Measurements from ENCODE around the gene RPP25L.

Gene RPP25L

GRCh38 chr9:34560599-34561214 is 51.2 kb downstream of the RPP25L start:
- H3K9me3 ChIP-seq (ENCODE audit: control insufficient read depth in 2 of 2, low read length in 2 of 2) = no peaks in the 10 kb centered on the region
- peak overlapping the region; percentile 63 to 78 for H3K27ac ChIP-seq (ENCODE audit: low read depth in 2 of 2, low read length in 2 of 2)
- H3K4me1 ChIP-seq (ENCODE audit: control insufficient read depth in 2 of 2, insufficient read depth in 2 of 2, low read length in 2 of 2) = peaks cover 6 to 11% of the 10 kb centered on the region in 2 donors
- no peak overlapping the region for H3K9ac ChIP-seq (ENCODE audit: low read depth in 1 of 2, low read length in 2 of 2)
- H3K4me3 ChIP-seq (ENCODE audit: low read length in 2 of 2) = no peak overlapping the region
- H3K36me3 ChIP-seq (ENCODE audit: control insufficient read depth in 2 of 2, insufficient read depth in 2 of 2, low read length in 2 of 2) = no peaks in the 10 kb centered on the region
- peaks cover 7 to 9% of the 10 kb centered on the region in 2 donors for H3K27me3 ChIP-seq (ENCODE audit: control insufficient read depth in 2 of 2, insufficient read depth in 2 of 2, low read length in 2 of 2)

Measured in mucosa of rectum (tissue), 2 donors.